GM23248 (cell line): Measurements from ENCODE around the gene CAPN2. TPM values are rescaled to one million over a fixed set of nuclear protein-coding genes. Genes with fewer than 3 reads are reported as not detected.

ENCODE experiments used
- DNase-seq: peaks from one replicate; pipeline ENCODE4 v3.0.0-alpha.2; 2015
- H2AFZ ChIP-seq: fragments of 200-600 bp; sonication (generic); 2 replicates; pipeline ENCODE4 v1.6.1; 2016; ENCODE audit warnings: antibody characterized with exemption
- H3F3A ChIP-seq: fragments of 200-600 bp; sonication (generic); 2 replicates; pipeline ENCODE4 v1.6.1; 2016; ENCODE audit warnings: mild to moderate bottlenecking, antibody characterized with exemption, mixed run types; ENCODE audit not compliant: insufficient read depth
- H3K27ac ChIP-seq: fragments of 200-600 bp; sonication (generic); 2 replicates; pipeline ENCODE4 v1.5.1; 2016; ENCODE audit warnings: mild to moderate bottlenecking
- H3K27me3 ChIP-seq: fragments of 200-600 bp; sonication (generic); replicated peaks from 2 replicates; pipeline ENCODE4 v1.6.1; 2016; ENCODE audit warnings: mild to moderate bottlenecking; ENCODE audit not compliant: insufficient read depth
- H3K36me3 ChIP-seq: fragments of 200-600 bp; sonication (generic); 2 replicates; pipeline ENCODE4 v1.6.1; 2016; ENCODE audit warnings: low read depth, mild to moderate bottlenecking
- H3K4me1 ChIP-seq: fragments of 200-600 bp; sonication (generic); 2 replicates; pipeline ENCODE4 v1.6.1; 2016; ENCODE audit warnings: mild to moderate bottlenecking; ENCODE audit not compliant: insufficient read depth
- H3K4me2 ChIP-seq: fragments of 200-600 bp; sonication (generic); one replicate; pipeline ENCODE4 v1.6.1; 2016; ENCODE audit warnings: mild to moderate bottlenecking; ENCODE audit not compliant: unreplicated experiment
- H3K4me3 ChIP-seq: fragments of 200-600 bp; sonication (generic); 2 replicates; pipeline ENCODE4 v1.5.1; 2016; ENCODE audit warnings: mild to moderate bottlenecking
- H3K79me2 ChIP-seq: fragments of 200-600 bp; sonication (generic); 2 replicates; pipeline ENCODE4 v1.6.1; 2016; ENCODE audit warnings: mild to moderate bottlenecking; ENCODE audit not compliant: insufficient read depth
- H3K9ac ChIP-seq: fragments of 200-600 bp; sonication (generic); 2 replicates; pipeline ENCODE4 v1.6.1; 2016; ENCODE audit warnings: mild to moderate bottlenecking
- H3K9me2 ChIP-seq: fragments of 200-600 bp; sonication (generic); 2 replicates; pipeline ENCODE4 v1.6.1; 2016; ENCODE audit warnings: mixed run types, mild to moderate bottlenecking, moderate library complexity; ENCODE audit not compliant: insufficient read depth
- H3K9me3 ChIP-seq: fragments of 200-600 bp; sonication (generic); one replicate; pipeline ENCODE4 v1.6.1; 2017; ENCODE audit warnings: low read depth
- H4K20me1 ChIP-seq: fragments of 200-600 bp; sonication (generic); 2 replicates; pipeline ENCODE4 v1.6.0; 2016; ENCODE audit not compliant: insufficient read depth
- EZH2 ChIP-seq: fragments of 200-600 bp; sonication (generic); IDR thresholded peaks from 2 replicates; pipeline ENCODE4 v1.6.1; 2018; ENCODE audit warnings: antibody characterized with exemption, mild to moderate bottlenecking; ENCODE audit not compliant: insufficient read depth, poor library complexity, severe bottlenecking
- EZH2phosphoT487 ChIP-seq: fragments of 200-600 bp; sonication (generic); IDR thresholded peaks from 2 replicates; pipeline ENCODE4 v1.6.1; 2018; ENCODE audit warnings: antibody characterized with exemption, moderate library complexity, mild to moderate bottlenecking, low read depth; ENCODE audit not compliant: insufficient read depth
- WGBS, 2 experiments: methylation state at CpG; one replicate each; pipeline ENCODE4 v1.1.6; 2015 to 2017; ENCODE audit warnings: low lambda C conversion rate in 2 of 2, low coverage in 1 of 2; ENCODE audit errors: missing lambda C conversion rate in 2 of 2; 5-methylcytosine and 5-hydroxymethylcytosine counted together
- in situ Hi-C: fragments of 300-500 bp; cut with MboI; formaldehyde crosslinking; loops from 2 replicates; pipeline ENCODE4 v1.15.0; 2020
- polyA plus RNA-seq: library from polyadenylated mRNA; unstranded; fragments of >200 nt; fragmentation: Nextera tagmentation; extraction: Ambion mirVana; gene quantifications from 2 replicates; pipeline ENCODE4 v1.2.1, GENCODE V29; 2016
- total RNA-seq: library from RNA; depleted of rRNA; stranded (reverse); fragments of >200 nt; shearing (Covaris generic); gene quantifications from 2 replicates; pipeline ENCODE4 v1.2.3, GENCODE V29; 2014

CAPN2 gene
- total and polyA plus RNA-seq, 2 experiments from 2014 or later: 214 to 261 TPM

GRCh38 chr1:223763881-223764280 lies 51.5 kb downstream of the CAPN2 start:
- H3K79me2 ChIP-seq: no peaks in the 10 kb centered on the region
- no peaks in the 10 kb centered on the region for H3K9me3 ChIP-seq
- no peak overlapping the region for H3K9ac ChIP-seq
- H2AFZ ChIP-seq: no peak overlapping the region
- H3K4me2 ChIP-seq: no peak overlapping the region
- H3K4me3 ChIP-seq: no peak overlapping the region
- DNase-seq: no peak
- H3K4me1 ChIP-seq: no peaks in the 10 kb centered on the region
- H4K20me1 ChIP-seq: no peaks in the 10 kb centered on the region
- in situ Hi-C loops: no loop called here
- H3K36me3 ChIP-seq: peaks cover 43% of the 10 kb centered on the region
- no peaks in the 10 kb centered on the region for H3K9me2 ChIP-seq
- peaks cover 13% of the 10 kb centered on the region; the same call in 1 of the 2 replicates for H3F3A ChIP-seq
- WGBS, 2 experiments: 98 to 100% methylated on average over 5 of the region's 5 CpGs
- no peaks in the 10 kb centered on the region for H3K27me3 ChIP-seq
- no peak for TF ChIP-seq EZH2phosphoT487
- no peak for TF ChIP-seq EZH2
- no peak overlapping the region for H3K27ac ChIP-seq

DNA sequence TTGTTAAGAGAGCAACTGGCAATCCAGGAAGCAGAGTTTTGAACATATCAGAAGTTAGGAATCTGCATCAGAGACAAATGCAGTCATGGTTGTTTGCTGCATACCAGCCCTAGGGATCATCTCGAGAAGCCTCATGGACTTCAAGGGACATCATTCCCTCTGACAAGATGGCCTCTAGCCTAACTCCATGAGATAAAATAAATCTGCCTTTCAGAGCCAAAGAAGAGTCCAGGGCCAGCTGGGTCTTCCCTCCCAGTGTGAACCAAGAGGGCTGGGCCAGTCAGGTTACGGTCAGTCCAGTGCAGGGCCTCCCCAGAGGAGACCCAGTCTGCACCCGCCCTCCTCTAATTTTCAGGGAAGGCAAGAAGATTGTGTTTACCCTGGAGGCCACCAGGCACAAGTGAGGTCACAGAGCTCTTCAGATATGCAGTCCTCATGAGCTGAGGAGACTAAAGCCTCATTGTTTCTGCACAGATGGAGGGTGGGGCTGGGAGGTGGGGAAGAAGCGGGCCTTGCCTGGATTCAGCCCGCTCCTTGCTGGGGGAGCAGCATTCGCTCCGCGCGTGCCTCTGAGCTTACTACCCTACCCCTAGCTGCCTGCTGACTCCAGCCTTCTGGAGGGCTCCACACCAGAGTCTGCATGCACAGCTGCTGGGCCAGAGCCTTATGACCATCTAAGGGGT lies 52.8 kb downstream of the CAPN2 start:
- Histone ChIP-seq H3K79me2 (no peaks in the 10 kb centered on the region), H3K27ac (peak overlapping the region; percentile 21; the same call in 1 of the 2 replicates), H3K4me3 (no peak overlapping the region), H3K9ac (no peak overlapping the region), H3F3A (peaks cover 26% of the 10 kb centered on the region), H3K9me2 (no peaks in the 10 kb centered on the region), H3K9me3 (no peaks in the 10 kb centered on the region), H2AFZ (no peak overlapping the region), H3K36me3 (peaks cover 49% of the 10 kb centered on the region), H3K4me2 (no peak overlapping the region), H3K27me3 (no peaks in the 10 kb centered on the region), H4K20me1 (no peaks in the 10 kb centered on the region), H3K4me1 (no peaks in the 10 kb centered on the region)
- whole genome bisulfite sequencing, 2 experiments: 88 to 94% methylated on average over 7 to 9 of the region's 9 CpGs
- DNase-seq: peak; percentile 36
- TF ChIP-seq EZH2: no peak
- no peak for TF ChIP-seq EZH2phosphoT487
- in situ Hi-C loops: no loop called here

- Histone ChIP-seq H3K9ac (no peak overlapping the region), H3K27me3 (no peaks in the 10 kb centered on the region), H3F3A (peaks cover 33% of the 10 kb centered on the region), H3K36me3 (peaks cover 54% of the 10 kb centered on the region), H3K4me3 (no peak overlapping the region), H3K4me1 (peaks cover 6% of the 10 kb centered on the region; the same call in 1 of the 2 replicates), H3K79me2 (no peaks in the 10 kb centered on the region), H4K20me1 (no peaks in the 10 kb centered on the region), H3K9me3 (no peaks in the 10 kb centered on the region), H3K4me2 (no peak overlapping the region), H2AFZ (no peak overlapping the region), H3K9me2 (no peaks in the 10 kb centered on the region), H3K27ac (no peak overlapping the region)
- WGBS, 2 experiments: 86 to 90% methylated on average over 7 of the region's 7 CpGs
- no peak for DNase-seq
- TF ChIP-seq EZH2: no peak
- TF ChIP-seq EZH2phosphoT487: no peak
- in situ Hi-C loops: no loop called here
Observed at GRCh38 chr1:223765719-223766340, 53.5 kb downstream of the CAPN2 start.

DNA sequence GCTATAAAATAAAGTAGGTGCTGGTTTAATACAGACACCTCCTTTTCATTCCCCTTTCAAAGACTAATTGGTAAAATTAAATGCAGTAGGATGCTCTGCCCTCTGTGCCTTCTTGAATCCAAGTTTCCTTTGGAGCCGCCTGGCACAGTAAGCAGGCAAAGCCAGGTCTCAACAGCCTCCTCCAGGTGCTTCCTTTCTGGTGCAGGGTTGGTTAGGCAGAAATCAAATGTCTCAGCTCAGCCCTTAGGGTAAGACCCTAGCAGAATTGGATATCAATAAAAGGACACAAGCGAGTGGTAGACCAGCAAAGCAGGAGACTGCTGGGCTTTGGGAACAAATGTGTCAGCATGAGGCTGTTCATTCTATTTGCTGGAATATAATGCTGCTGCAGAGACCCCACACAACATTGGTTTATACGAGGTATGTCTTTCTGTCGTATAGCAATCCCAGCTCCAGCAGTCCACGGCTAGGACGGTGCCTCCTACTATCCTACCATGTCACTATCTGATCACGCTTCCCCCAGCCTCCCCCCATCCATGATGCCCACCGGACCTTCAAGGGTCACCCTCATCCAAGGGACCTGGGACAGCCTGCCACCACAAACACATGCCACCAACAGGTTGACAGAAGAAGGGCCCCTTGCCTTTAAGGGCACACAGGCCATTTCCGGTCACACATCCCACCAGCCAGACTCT lies 58.4 kb downstream of the CAPN2 start:
- in situ Hi-C loops: no loop called here

More for the DNA sequence above, 58.4 kb downstream of the CAPN2 start:
- Histone ChIP-seq H3K27me3 (no peaks in the 10 kb centered on the region), H3F3A (peaks cover 63% of the 10 kb centered on the region), H3K36me3 (peaks cover 51% of the 10 kb centered on the region), H3K9me2 (no peaks in the 10 kb centered on the region), H3K4me1 (peaks cover 46% of the 10 kb centered on the region), H4K20me1 (no peaks in the 10 kb centered on the region), H3K79me2 (0 out of 2 replicates have a peak, but pooled peaks cover 5% of the 10 kb centered on the region), H3K4me2 (peak overlapping the region; percentile 75), H3K4me3 (peak overlapping the region; percentile 54; the same call in 1 of the 2 replicates), H3K9ac (peak overlapping the region; percentile 69), H2AFZ (no peak overlapping the region), H3K27ac (peak overlapping the region; percentile 89), H3K9me3 (no peaks in the 10 kb centered on the region)
- 97 to 98% methylated on average over 9 of the region's 9 CpGs for WGBS, 2 experiments
- no peak for TF ChIP-seq EZH2
- DNase-seq: no peak
